A673 (cell line): ENCODE measurements around the gene RNF212B.

ENCODE experiments used
- CTCF ChIP-seq: fragments of 300-800, 200-600 bp; sonication (generic); conservative IDR thresholded peaks from 2 replicates; pipeline ENCODE4 v1.5.1; 2017; ENCODE audit warnings: low read depth, mild to moderate bottlenecking, antibody characterized with exemption, low read length, moderate library complexity, mixed read lengths
- EZH2 ChIP-seq: fragments of 200-600 bp; sonication (generic); IDR thresholded peaks from 2 replicates; pipeline ENCODE4 v1.6.1; 2017; ENCODE audit warnings: borderline replicate concordance, low read depth, mild to moderate bottlenecking, mixed read lengths, antibody characterized with exemption, low read length; ENCODE audit not compliant: poor library complexity, severe bottlenecking

DNA sequence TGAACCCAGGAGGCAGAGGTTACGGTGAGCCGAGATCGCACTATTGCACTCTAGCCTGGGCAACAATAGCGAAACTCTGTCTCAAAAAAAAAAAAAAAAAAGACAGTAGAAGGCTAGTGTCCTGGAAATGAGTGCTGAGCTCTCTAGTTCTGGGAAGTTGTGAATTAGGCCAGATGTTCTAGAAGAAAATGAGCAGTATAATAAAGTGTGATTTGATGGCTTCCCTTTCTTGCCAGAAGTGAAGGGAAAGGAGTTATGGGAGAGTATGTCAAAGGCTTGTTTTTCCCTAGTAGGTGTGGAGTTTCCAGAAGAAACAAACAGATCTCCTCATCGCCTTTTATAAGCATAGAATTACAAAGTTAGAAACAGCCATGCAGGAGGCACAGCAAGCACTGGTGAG is 20.5 kb downstream of the RNF212B start:
- TF ChIP-seq EZH2 (no peak), CTCF (no peak)
